Upper lobe of left lung (tissue), 4 donors: ENCODE measurements around the gene TMCO5A.

ENCODE experiments used
- CTCF ChIP-seq, 6 experiments: fragments of 450-650 bp in 4 of 6; fragments of 200-600 bp in 2 of 6; sonication (generic) in 2 of 6; IDR thresholded peaks; one replicate each; pipeline ENCODE4 v1.5.1; 2016 to 2019; ENCODE audit warnings: antibody characterized with exemption in 6 of 6
- POLR2AphosphoS5 ChIP-seq, 2 donors: sonication (generic); formaldehyde crosslinking; IDR thresholded peaks; one replicate each; pipeline ENCODE4 v1.5.1; 2017; ENCODE audit warnings: antibody characterized with exemption in 2 of 2

GRCh38 chr15:37888356-37888755 lies 46.1 kb upstream of the TMCO5A start:
- TF ChIP-seq CTCF (IDR thresholded peaks at IDR 0.05) (no peak), POLR2AphosphoS5 (IDR thresholded peaks at IDR 0.05) (no peak)
